OCI-LY7 (cell line): ENCODE data around the gene KAT6B.

Experiments
- CTCF ChIP-seq: fragments of 200-600 bp; sonication (generic); conservative IDR thresholded peaks from 2 replicates; pipeline ENCODE4 v1.5.1; 2014; ENCODE audit warnings: mild to moderate bottlenecking, antibody characterized with exemption, low read length, moderate library complexity, mixed read lengths
- EZH2phosphoT487 ChIP-seq: fragments of 200-600 bp; sonication (generic); IDR thresholded peaks from 2 replicates; pipeline ENCODE4 v1.6.1; 2018; ENCODE audit warnings: low read depth, borderline replicate concordance, mild to moderate bottlenecking, mixed run types, antibody characterized with exemption, low read length, moderate library complexity, mixed read lengths

DNA sequence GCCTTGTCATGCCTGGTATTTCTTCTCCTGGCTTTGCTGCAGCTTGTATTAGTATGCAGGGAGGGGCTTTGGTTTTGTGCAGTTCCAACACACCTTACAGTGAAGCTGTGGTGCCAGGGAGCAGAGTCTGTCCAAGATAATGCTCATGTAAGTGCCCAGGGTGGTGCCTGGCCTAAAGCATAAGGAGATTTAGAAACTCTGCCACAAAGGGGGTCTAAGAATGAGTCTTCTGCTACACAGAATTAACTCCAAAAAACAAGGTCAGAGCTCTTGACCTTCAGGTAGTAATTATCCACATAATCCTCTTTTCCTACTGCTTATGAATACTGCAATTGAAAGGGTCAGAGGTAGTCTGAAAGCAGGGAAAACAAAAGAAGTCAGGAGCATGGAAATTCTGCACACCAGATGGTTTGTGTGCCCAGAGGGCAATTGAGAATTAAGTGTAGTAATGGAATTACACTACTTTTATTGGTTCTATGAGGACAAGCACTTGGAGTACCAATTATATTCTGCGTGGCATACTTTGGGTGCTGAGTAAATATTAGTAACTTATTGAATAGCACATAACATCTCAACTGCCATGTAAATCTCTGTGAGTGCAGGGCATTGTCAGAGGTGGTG is 121.5 kb downstream of the KAT6B start:
- TF ChIP-seq CTCF (no peak), EZH2phosphoT487 (no peak)
